ENCODE data around the gene SFXN3.

- TF ChIP-seq CTCF (IDR thresholded peaks at IDR 0.05) (no peak), POLR2A (IDR thresholded peaks at IDR 0.05) (no peak)
These were observed 30.7 kb upstream of the SFXN3 start for GRCh38 chr10:101000127-101000914.

All from lower leg skin (tissue), 3 donors.